Stimulated activated CD8-positive, alpha-beta memory T cell treated with anti-CD3 and anti-CD28 coated beads, Interleukin-15, amount 100 ng/mL, for 24 hours (primary cell): ENCODE data around the gene WDR70.
"Not testable (repeated sequence)": the region's sequence is repeated elsewhere in the genome, so short reads cannot be mapped to it uniquely, and the experiment has no call there.

Experiments
- DNase-seq: peaks from one replicate; pipeline ENCODE4 v3.0.0-alpha.2; 2020; ENCODE audit warnings: low read depth

The WDR70 gene

GRCh38 chr5:37769108-37769507, 390.0 kb downstream of the WDR70 start:
- no peak for DNase-seq

GRCh38 chr5:37769840-37770239, 390.7 kb downstream of the WDR70 start:
- no peak for DNase-seq

GRCh38 chr5:37770786-37771185, 391.7 kb downstream of the WDR70 start:
- DNase-seq, result no peak

- DNase-seq, result no peak
Measured at GRCh38 chr5:37771203-37771611, 392.1 kb downstream of the WDR70 start.

GRCh38 chr5:37771731-37772130, 392.6 kb downstream of the WDR70 start:
- no peak for DNase-seq

- DNase-seq, result no peak
Measured at GRCh38 chr5:37772255-37772654, 393.1 kb downstream of the WDR70 start.

- DNase-seq, result no peak
Measured at GRCh38 chr5:37773809-37774208, 394.7 kb downstream of the WDR70 start.

- no peak for DNase-seq
Measured at GRCh38 chr5:37774912-37775483, 395.9 kb downstream of the WDR70 start.

- no peak for DNase-seq
Measured at GRCh38 chr5:37776826-37777225, 397.7 kb downstream of the WDR70 start.

GRCh38 chr5:37777432-37778130, 398.5 kb downstream of the WDR70 start:
- no peak for DNase-seq

GRCh38 chr5:37781409-37781808, 402.3 kb downstream of the WDR70 start:
- DNase-seq, result not testable (repeated sequence)

- DNase-seq, result no peak
Measured at GRCh38 chr5:37786416-37786815, 407.3 kb downstream of the WDR70 start.

GRCh38 chr5:37786862-37787519, 407.9 kb downstream of the WDR70 start:
- no peak for DNase-seq

- DNase-seq, result no peak
Measured at GRCh38 chr5:37787742-37788141, 408.6 kb downstream of the WDR70 start.

GRCh38 chr5:37789991-37790390, 410.9 kb downstream of the WDR70 start:
- no peak for DNase-seq

- DNase-seq, result no peak
Measured at GRCh38 chr5:37791321-37791720, 412.2 kb downstream of the WDR70 start.

- DNase-seq, result no peak
Measured at GRCh38 chr5:37792975-37793631, 414.0 kb downstream of the WDR70 start.

GRCh38 chr5:37795292-37795691, 416.2 kb downstream of the WDR70 start:
- not testable (repeated sequence) for DNase-seq

GRCh38 chr5:37796435-37796834, 417.3 kb downstream of the WDR70 start:
- not testable (repeated sequence) for DNase-seq

- DNase-seq, result no peak
Measured at GRCh38 chr5:37799865-37800421, 420.8 kb downstream of the WDR70 start.

GRCh38 chr5:37801521-37801920, 422.4 kb downstream of the WDR70 start:
- DNase-seq, result no peak
